Measurements from ENCODE around the gene DYNC1H1.

- TF ChIP-seq, protein P1, sequence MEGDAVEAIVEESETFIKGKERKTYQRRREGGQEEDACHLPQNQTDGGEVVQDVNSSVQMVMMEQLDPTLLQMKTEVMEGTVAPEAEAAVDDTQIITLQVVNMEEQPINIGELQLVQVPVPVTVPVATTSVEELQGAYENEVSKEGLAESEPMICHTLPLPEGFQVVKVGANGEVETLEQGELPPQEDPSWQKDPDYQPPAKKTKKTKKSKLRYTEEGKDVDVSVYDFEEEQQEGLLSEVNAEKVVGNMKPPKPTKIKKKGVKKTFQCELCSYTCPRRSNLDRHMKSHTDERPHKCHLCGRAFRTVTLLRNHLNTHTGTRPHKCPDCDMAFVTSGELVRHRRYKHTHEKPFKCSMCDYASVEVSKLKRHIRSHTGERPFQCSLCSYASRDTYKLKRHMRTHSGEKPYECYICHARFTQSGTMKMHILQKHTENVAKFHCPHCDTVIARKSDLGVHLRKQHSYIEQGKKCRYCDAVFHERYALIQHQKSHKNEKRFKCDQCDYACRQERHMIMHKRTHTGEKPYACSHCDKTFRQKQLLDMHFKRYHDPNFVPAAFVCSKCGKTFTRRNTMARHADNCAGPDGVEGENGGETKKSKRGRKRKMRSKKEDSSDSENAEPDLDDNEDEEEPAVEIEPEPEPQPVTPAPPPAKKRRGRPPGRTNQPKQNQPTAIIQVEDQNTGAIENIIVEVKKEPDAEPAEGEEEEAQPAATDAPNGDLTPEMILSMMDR (IDR thresholded peaks at IDR 0.05): no peak
- TF ChIP-seq POLR2A (IDR thresholded peaks at IDR 0.05): no peak
Measured at GRCh38 chr14:101992708-101993107, 28.3 kb downstream of the DYNC1H1 start.

Measured in esophagus squamous epithelium (tissue), 4 donors.